Measurements from ENCODE around the gene DNAI2.

Gene DNAI2

DNA sequence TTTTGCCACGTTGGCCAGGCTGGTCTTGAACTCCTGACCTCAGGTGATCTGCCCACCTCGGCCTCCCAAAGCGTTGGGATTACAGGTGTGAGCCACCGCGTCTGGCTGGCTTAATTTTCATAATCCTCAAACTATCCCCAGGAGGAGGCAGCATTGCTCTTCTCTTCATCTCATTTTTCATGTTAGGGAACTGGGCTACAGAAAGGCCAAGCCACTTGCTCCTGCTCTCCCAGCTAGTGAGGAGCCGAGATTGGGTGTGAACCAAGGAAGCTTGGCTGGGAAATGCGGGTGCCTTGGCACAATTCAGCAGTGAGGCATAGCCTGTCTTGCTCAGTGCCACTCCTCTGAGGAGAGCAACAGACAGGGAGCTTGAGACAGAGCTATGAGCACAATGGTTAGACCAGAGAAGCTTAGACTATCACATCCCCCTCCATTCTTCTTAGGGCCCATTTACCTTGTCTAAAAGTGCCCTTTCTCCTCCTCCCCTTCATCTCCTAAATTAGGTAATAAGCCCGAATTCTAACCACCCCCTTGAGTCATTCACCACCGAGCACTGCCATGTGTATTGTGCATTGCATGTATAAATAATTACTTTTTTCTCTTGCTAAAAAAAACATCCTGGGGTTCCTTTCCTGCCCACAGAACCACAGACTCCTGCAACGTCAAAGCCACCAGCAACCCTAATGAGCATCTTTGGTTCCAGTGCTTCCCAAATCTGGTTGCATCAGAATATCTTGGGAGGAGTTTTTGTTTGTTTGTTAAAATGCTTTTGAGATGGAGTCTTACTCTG lies 32.0 kb downstream of the DNAI2 start:
- no peak for DNase-seq (ENCODE audit: low read depth)

- no peak for DNase-seq (ENCODE audit: low read depth)
Observed at GRCh38 chr17:74307984-74308773, 34.1 kb downstream of the DNAI2 start.

GRCh38 chr17:74309902-74310301 lies 35.9 kb downstream of the DNAI2 start:
- no peak for DNase-seq (ENCODE audit: low read depth)

DNA sequence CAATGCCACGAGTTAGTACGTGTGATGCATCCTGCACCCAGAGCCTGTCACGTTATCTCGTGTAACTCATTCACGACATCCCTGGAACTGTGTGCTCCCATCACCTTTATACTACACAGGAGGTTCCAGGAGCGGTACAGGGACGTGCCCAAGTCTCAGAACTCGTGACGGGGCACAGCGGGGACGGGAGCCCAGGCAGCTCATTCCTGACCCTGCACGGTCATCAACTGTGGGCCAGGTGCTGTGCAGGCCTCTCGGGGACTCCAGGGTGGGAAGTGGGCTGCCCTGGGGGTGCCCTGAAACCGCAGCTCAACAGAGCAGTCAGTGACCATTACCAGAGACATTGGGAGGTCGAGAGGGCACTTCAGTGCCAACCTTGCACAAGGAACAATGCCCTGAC lies 40.8 kb downstream of the DNAI2 start:
- no peak for DNase-seq (ENCODE audit: low read depth)

DNA sequence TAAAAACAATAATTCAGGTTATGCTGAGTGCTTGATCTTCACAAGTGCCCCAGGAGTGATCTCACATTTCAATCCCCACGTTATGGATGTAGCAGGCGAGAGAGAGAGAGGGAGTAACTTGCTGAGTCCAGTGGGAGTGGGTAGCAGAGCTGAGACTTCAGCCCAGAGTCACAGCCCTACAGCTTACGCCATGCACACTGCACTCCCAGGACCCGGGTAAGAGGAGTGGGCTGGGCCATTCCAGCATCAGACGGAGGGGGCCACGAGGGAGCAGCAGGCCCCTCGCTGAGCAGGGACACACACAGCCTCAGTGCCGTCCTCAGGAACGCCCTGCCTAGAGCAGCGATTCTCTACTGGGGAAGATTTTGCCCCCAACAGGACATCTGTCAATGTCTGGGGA lies 42.2 kb downstream of the DNAI2 start:
- DNase-seq (ENCODE audit: low read depth), result no peak

GRCh38 chr17:74317071-74317470 lies 43.0 kb downstream of the DNAI2 start:
- DNase-seq (ENCODE audit: low read depth), result no peak

- DNase-seq (ENCODE audit: low read depth), result no peak
Observed at GRCh38 chr17:74318391-74318790, 44.4 kb downstream of the DNAI2 start.

- DNase-seq (ENCODE audit: low read depth), result no peak
Observed at GRCh38 chr17:74324521-74324920, 50.5 kb downstream of the DNAI2 start.

DNA sequence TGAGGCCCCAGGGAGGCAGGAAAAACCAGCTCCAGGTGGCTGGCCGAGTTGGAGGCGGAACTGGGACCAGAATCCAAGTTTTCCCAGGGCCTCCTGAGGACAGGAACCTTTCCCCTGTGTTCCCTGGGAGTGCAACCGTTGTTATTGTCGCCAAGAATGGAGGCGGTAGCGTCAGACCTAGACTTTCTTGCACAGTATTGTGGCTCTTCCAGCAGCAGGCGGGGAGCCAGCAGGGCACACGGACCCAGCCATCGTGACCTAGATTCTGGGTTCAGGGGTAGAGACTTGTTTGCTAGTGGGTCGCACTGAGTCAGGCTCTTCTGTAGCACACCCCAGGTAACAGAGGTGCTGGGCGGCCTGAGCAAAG lies 51.3 kb downstream of the DNAI2 start:
- DNase-seq (ENCODE audit: low read depth), result no peak

DNA sequence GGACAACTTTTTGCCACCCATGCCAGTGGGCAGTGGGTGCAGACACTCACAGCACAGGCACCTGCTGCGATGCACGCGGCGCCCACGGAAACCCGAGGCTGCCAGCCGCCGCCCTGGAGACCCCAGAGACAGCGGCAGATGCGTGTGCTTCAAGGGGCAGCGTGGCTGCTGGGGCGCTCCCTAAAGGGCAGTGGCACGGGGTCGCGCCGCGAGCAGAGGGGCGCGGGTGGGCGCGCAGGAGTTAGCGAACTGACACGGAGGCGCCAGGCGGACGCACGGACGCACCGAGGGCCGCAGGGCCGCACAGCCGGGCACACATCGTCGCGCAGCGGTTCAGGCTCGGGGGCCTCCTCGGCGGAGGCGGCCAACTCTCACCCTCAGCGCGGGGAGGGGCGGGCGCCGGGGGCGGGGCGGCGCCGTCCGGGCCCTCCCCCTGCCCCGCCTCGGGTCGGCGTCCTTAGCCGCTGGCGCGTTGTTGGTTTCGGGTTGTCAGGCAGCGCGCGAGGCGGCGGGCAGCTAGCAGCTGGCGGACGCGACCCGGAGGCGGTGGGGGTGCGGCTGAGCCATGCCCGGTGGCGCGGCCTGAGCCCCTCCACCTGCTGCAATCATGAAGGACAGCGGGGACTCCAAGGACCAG lies 51.8 kb downstream of the DNAI2 start, which contains the start of gene KIF19:
Gene KIF19 (plus strand): TSS at position 484 of the 637 bp plus-strand sequence. CDS start 124 bp downstream, at position 608.
- peak; percentile 7 for DNase-seq (ENCODE audit: low read depth)

- no peak for DNase-seq (ENCODE audit: low read depth)
Observed at GRCh38 chr17:74326506-74326905, 52.5 kb downstream of the DNAI2 start.

DNA sequence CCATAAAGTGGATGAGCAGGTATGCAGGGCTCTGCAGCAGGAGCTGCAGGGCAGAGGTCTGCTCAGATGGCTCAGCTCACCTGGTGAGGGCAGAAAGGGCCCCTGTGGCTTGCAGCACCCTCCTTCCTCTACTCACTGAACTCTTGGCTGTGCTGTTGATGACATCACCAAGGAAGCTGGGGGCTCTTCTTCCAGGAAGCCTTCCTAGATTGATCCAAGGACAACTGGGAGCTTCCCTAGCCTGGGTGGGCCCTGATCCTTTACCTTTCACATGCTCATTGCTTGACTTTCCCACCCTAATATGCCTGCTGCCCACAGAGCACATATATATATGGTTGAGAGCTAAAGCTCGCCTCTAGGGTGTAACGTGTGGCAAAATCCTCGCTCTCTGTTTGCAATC lies 54.5 kb downstream of the DNAI2 start:
- no peak for DNase-seq (ENCODE audit: low read depth)

- no peak for DNase-seq (ENCODE audit: low read depth)
Observed at GRCh38 chr17:74329378-74329777, 55.3 kb downstream of the DNAI2 start.

DNA sequence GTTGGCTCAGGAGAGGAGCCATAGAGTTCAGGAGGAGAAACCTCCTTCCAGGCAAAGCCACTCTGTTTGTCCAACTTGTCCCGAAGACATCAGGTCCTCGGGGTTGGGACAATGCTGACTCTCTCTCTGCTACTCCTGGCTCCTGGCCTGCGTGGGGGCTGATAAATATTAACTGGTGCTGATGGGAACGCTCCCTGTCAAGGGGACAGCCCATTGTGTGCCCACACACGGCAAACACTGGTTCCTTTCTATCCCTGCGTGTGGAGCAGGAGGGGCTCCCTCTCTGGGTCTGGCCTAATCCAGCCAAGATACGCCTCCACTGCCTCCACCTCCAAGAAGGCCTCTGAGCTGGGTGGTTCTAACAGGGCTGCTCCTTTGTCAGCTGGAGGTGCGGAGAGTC lies 56.4 kb downstream of the DNAI2 start:
- no peak for DNase-seq (ENCODE audit: low read depth)

GRCh38 chr17:74332017-74332650 lies 58.1 kb downstream of the DNAI2 start:
- DNase-seq (ENCODE audit: low read depth), result no peak

- DNase-seq (ENCODE audit: low read depth), result no peak
Observed at GRCh38 chr17:74332763-74333283, 58.8 kb downstream of the DNAI2 start.

DNA sequence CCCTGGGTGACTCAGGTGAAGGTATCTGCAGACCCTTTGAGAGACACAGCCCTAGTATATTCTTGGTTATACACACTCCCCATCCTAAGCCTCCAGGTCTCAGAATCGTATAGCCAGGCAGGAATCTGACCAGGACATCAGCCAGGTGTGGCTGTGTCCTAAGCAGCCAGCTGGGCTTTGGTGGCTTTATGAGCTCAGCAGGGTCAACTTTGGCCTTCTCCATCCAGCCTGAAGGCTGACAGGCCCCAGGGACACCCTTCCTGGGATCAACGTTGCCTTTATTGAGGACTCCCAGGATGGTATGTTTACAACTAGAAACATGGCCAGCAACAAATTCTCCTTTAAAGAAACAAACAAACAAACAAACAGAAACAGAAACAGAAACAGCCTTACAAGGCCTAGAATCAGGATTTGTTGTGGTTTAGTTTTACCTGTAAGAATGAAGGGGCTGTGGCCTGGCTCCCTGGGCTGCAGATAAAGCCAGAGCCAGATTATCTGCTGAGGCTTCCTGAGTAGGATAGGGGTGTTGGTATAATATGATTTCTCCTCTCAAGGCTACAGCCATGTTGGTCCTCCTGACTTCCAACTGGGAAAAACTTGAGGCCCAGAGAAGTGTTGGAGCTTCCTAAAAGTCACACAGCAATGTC lies 60.5 kb downstream of the DNAI2 start:
- DNase-seq (ENCODE audit: low read depth), result no peak

DNA sequence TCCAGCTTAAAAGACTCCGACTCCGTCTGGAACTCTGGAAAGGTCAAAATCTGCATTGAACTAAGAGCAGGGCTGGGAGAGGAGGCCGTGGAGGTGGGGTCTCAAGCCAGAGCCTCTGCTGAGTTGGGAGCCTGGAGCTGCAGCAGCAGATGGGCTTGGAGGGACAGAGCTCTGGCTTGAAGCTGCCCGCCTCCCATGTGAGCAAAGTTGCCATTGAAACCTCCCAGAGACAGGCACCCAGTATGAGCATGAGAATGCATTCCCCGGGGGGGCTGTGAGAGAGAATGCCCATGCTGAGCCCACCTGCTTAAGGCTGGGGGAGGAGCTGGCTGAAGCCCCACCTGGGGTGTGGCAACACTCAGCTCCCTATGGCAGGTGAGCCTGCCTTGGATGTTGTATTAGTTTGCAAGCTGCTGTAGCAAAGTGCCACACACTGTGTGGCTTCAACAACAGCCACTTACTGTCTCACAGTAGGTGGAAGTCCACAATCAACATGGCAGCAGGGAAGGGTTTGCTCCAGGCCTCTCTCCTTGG lies 61.6 kb downstream of the DNAI2 start:
- DNase-seq (ENCODE audit: low read depth), result no peak

GRCh38 chr17:74336307-74336706 lies 62.3 kb downstream of the DNAI2 start:
- no peak for DNase-seq (ENCODE audit: low read depth)

- no peak for DNase-seq (ENCODE audit: low read depth)
Observed at GRCh38 chr17:74337834-74338500, 63.9 kb downstream of the DNAI2 start.

All from stimulated activated CD8-positive, alpha-beta memory T cell treated with anti-CD3 and anti-CD28 coated beads, Interleukin-15, amount 100 ng/mL, for 1 hour (primary cell).